ENCODE measurements around the gene NELFB.

NELFB gene

DNA sequence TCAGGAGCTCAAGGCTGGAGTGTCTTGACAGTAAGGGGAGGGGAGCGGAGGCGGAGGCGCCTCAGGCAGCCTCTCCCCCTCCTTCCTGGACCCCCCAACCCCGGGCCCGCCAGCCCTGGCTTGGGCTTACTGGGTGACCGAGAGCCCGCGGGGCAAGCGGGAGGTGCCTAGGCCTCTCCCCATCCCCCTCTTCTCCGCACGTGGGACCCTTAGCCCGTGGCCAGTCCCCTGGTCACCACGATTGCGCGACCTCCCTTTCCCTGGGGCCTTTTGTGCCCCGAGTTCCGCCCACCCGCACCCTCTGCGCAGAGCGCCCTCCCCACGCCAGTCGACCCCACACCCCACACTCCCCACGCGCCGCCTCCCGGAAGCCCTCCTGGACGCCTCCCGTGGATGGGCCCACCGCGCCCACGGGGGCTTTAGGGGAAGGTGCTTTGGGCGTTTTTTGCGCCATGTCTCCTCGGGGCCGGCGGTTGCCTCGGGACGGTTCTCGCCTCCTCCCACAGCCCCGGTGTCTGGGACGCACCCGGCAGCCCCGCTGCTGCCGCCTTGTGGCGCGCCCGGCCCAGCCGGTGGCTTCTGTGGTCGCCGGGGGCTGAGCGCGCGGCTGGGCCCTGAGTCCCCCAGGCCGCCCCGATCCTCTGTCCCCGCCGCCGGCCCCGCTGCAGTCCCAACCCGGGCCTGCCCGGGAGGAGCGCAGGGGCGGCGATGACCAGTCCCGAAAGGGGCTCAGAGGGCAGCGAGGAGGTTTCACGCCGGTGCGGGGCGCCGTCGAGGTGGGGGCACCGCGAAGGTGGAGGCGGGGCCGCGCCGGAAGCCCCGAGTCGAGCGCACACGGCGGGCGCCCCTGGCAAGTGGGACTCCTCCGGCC is 25.6 kb downstream of the NELFB start:
- DNase-seq (ENCODE audit: low read depth in 1 of 2, low spot score in 1 of 2), result no peak

- DNase-seq (ENCODE audit: low read depth in 1 of 2, low spot score in 1 of 2), result no peak
Observed at GRCh38 chr9:137281345-137282116, 26.4 kb downstream of the NELFB start.

DNA sequence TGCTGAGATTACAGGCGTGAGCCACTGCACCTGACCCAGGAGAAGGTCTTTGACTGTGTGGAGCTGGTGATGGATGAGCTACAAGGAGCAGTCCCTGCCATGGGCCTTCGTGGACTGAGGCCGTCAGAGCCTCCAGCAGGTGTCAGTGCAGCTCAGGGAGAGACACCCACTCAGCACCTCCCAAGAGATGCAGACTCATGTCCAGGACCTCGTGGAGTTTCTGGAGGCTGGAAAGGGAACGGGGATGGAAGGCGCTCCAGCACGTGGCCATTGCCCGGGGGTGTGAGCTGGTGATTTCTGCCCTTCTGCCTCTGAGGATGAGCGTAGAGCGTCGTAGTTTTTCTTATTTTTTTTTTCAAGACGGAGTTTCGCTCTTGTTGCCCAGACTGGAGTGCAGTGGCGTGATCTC is 31.9 kb downstream of the NELFB start:
- DNase-seq (ENCODE audit: low read depth in 1 of 2, low spot score in 1 of 2), result no peak

- DNase-seq (ENCODE audit: low read depth in 1 of 2, low spot score in 1 of 2), result no peak
Observed at GRCh38 chr9:137293094-137293481, 38.0 kb downstream of the NELFB start.

GRCh38 chr9:137293482-137294090 is 38.5 kb downstream of the NELFB start:
- DNase-seq (ENCODE audit: low read depth in 1 of 2, low spot score in 1 of 2), result no peak

- no peak for DNase-seq (ENCODE audit: low read depth in 1 of 2, low spot score in 1 of 2)
Observed at GRCh38 chr9:137294091-137294680, 39.1 kb downstream of the NELFB start.

GRCh38 chr9:137294681-137295237 is 39.6 kb downstream of the NELFB start:
- no peak for DNase-seq (ENCODE audit: low read depth in 1 of 2, low spot score in 1 of 2)

- DNase-seq (ENCODE audit: low read depth in 1 of 2, low spot score in 1 of 2), result no peak
Observed at GRCh38 chr9:137295238-137295811, 40.2 kb downstream of the NELFB start.

DNA sequence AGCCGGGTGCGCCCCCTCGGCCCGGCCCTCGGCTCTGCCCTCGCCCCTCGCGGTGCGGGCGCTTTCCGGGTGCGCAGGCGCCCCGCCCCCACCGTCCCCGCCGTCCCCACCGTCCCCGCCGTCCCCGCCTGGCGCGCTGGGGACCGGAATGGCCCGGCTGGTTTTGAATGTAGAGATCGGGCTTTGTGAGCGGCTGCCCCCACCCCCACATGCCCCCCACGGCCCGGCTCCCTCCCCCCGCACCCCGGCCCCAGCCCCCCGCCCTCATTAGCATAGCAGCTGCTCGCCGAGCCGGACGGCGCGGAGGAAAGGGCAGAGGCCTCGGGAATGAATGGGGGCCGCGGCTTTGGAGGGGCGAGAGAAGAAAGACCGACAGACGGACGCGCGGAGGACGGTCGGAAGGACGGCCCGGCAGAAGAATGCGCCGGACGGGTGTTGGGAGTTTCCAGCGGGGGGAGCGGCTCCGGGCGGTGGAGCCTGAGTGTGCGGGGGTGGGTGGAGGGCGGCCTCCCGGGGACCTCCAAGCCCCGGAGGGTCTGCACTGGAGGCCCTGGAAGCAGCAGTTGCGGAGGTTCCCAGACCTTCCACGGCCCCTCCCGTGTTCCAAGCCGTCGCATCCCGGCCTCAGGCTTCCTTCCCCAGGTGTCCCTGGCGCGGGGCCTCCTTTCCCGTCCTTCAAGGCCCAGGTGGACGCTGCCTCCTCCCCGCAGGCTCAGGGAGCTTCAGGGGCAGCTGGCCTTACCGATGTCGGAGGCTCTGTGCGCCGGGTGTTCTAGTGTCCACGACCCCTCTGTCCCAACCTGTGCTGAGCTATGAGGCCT is 40.9 kb downstream of the NELFB start:
- no peak for DNase-seq (ENCODE audit: low read depth in 1 of 2, low spot score in 1 of 2)

DNA sequence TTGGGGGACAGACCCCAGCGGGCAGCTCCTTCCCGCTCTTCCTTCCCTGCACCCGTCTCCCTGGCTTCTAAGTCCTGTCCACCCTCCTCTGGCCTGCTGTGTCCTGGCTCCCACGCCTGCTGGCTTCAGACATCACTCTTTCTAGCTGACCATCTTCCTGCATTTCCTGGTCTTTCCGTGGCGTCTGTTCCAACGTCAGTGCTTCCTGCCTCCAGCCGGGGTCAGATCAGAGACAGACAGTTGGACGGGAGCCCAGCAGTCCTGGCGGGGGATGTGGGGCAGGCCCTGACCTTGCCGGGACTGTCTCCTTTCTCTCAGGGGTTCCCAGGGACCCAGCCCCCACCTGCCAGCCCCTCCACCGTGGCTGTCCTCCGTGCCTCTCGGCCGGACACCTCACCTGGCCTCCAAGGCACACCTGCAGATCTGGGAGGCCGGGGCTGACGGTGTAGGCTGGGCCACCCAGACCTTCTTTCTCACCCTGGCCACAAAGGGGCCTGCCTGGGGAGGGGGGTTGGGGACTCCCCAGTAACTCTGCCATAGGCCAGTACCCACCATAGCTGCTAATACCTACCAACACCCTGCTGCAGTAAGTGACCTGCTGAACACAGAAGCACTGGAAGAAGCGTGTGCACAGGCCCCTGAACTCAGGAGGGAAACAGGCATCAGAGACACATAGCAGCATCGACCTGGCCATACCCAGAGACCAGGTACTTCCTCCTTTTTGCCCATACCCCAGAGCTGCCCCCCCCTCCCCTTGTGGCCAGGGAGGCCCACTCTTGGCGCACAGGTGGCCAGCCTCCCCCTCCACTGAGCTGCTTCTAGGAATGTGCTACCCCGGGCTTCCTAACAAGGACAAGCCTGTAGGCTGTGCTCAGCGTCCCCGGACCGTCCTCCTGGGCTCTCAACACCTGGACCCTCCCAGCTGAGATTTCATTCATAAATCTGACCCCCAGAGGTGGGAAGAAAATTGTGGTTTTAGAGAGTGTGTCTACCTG is 41.8 kb downstream of the NELFB start:
- DNase-seq (ENCODE audit: low read depth in 1 of 2, low spot score in 1 of 2), result no peak

GRCh38 chr9:137297966-137298365 is 42.8 kb downstream of the NELFB start:
- DNase-seq (ENCODE audit: low read depth in 1 of 2, low spot score in 1 of 2), result no peak

DNA sequence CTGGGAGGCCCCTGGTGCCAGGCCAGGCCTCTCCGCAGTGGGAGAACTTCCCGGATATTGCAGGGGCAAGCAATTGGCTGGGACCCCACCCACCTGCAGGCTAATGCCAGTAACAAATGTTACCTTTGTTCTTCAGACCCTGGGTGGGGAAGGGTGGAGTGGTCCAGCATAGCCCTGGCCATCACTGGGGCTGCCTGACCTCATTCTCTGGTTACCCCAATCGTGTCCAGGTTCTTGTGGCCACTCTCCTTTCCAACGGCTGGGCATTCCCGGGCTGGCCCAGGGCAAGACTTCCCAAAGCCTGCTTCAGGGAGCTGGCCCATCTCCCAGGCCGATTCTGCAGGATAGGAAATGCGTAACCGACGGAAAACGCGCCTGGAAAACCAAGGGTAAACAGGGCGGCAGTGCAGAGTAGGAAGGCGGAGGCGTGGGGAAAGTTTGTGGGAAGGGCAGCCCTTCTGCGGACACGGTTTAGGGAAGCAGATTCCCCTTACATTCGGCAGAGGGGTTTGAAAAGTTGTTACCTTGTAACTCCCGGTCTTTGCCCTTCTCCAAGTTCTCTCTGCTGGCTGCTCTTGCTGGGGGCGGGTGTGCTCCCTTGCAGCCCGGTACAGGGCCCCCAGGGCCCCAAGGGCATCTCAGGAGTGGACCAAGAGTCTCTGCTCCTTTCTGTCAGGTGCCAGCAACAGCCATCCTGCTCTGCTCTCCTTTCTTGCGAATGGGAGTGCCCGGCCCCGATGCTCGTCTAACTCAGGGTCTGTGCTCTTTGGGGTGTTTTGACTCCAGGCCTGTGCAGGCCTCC is 43.5 kb downstream of the NELFB start:
- no peak for DNase-seq (ENCODE audit: low read depth in 1 of 2, low spot score in 1 of 2)

- DNase-seq (ENCODE audit: low read depth in 1 of 2, low spot score in 1 of 2), result no peak
Observed at GRCh38 chr9:137299203-137299565, 44.1 kb downstream of the NELFB start.

GRCh38 chr9:137299938-137300337 is 44.8 kb downstream of the NELFB start:
- no peak for DNase-seq (ENCODE audit: low read depth in 1 of 2, low spot score in 1 of 2)

DNA sequence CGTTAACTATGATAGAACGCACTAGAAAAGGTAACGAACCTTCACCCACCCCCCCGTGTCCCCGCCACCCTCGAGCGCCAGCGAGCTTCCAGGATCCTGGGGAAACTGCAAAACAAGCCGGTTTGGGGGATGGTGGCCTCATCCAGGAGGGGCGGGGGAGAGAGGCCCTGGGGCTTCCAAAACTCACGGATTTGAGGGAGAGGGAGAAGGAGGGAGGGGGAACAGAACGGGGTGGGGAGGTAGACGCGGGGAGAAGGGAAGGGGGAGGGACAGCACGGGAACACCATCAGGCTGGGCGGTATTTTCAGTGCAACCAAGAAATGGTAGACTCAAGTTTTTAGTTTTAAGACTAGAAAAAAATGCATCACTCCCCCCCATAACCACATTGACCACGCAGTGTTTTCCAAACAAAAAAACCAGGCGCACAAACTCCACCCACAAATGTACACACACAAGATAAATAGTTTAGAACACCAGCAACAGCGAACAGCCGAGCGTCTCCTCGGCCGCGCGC is 45.5 kb downstream of the NELFB start:
- no peak for DNase-seq (ENCODE audit: low read depth in 1 of 2, low spot score in 1 of 2)

DNA sequence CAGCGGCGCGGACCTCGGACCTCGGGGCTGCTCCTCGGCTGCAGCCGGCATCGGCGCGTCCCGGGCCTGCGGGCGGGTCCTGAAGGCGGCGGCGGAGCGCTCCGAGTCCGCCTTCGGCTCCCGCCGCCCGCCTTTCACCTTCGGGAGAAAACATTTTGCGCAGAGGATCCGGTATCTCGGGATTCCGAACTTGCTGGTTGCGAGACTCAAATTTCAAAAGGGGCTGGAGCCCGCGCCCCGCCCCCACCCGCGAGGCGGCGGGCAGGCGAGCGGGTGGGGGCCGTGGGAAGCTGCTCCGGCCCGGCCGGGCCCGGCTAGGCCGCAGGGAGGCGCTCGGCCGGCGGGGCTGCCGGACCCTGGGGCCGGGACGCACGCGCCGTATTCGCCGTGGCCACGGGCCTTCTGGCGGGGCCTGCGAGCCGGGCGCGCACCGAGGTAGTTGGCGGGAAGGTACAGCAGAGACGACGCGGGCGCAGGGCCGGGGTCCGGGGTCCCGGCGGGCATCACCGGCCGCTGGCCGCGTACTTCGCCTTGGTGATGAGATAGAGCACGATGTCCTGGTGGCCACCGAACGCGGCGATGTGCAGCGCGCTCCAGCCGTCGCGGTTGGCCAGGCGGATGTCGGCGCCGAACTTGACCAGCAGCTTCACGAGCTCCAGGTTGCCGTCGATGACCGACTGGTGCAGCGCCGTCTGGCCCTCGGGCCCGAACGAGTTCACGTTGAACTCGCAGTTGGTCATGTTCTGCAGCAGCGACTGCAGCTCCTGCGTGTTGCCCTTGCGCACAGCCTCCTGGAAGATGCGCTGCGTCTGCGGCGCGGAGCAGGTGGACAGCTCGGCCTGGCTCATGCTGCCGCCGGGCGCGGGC is 46.2 kb downstream of the NELFB start:
- no peak for DNase-seq (ENCODE audit: low read depth in 1 of 2, low spot score in 1 of 2)

DNA sequence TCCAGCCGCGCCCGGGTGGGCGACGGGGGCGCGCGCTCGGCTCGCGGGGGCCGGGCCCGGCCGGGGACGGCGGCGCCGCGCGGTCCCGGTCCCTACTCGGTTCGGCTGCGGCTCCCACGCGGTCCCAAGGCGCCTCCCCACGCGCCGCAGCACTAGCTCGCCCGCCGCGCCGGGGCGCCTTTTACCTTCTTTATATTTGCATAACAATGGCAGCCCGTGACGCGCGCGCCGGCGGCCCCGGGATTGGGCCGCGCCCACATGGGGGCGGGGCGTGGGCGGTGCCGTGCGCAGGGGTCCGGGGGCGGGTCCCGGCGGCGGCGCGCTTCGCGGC is 47.0 kb downstream of the NELFB start, which contains the start of gene NRARP:
NRARP (minus strand) TSS at position 154 of the 331 bp plus-strand sequence. CDS start 343 bp downstream, outside the sequence.
- DNase-seq (ENCODE audit: low read depth in 1 of 2, low spot score in 1 of 2), result peak; percentile 76 to 90
